GM20431 (cell line): ENCODE measurements around the gene FBXL14.
"Not testable (repeated sequence)": the region's sequence is repeated elsewhere in the genome, so short reads cannot be mapped to it uniquely, and the experiment has no call there.

Source experiments
- in situ Hi-C: fragments of 300-500 bp; cut with MseI, MboI; formaldehyde crosslinking; loops from one replicate; pipeline ENCODE4 v1.15.0; 2020; ENCODE audit warnings: low sequenced_read_pairs; ENCODE audit not compliant: unreplicated experiment

FBXL14 gene

DNA sequence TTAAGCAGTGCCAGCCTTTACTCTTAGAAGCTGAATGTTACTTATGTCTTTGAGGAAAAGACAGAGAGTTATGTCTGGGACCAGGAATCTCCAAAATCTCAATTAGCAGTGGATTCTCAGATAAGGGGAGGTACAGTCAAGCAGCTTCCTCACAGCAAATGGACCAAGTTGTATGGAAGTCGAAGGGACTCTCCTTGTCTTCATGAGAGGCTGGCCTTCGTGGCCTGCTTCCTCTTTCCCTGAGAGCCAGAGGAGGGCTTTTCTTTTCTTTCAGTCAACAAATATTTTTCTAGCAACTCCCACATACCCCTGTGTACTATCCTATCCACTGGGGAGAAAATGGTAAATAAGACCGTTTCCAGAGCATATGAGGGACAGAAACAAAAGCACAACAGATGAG, 28.0 kb upstream of the FBXL14 start:
- in situ Hi-C loops, result no loop called here

DNA sequence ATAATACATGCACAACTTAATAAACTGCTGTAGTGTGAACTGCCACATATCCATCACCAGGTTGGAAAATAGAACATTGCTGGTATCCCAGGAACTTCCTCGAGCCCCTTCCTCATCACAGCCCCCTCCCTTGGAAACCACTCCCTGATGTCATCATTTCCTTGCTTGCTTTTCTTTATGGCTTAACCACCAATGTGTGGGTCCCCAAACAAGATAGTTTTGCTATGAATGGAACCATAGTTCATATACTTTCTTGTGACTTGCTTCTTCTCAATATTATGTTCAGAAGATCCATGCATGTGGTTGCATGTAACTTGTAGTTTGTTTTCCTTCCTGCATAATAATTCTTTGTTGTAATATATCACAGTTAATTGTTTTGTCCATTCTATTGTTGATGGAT, 25.7 kb upstream of the FBXL14 start:
- in situ Hi-C loops, result no loop called here

DNA sequence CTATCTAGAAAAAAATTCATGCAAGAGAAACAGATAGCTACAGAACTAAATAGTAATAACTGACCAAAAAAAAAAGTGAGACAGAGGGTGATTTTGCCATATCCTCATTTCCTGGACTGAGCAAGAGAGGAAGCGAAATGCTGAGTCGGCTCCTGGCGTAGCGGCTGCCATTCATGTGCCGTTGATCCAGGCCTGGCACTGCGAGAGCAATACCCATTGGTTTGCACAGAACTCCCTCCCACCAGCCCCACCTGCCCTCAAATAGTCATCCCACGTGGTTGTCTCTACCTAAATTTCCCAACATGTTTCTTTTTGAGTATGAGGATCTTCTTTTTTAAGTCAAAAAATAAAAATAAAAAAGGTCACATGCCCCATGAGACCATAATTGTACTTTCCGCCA, 25.2 kb upstream of the FBXL14 start:
- in situ Hi-C loops, result no loop called here

DNA sequence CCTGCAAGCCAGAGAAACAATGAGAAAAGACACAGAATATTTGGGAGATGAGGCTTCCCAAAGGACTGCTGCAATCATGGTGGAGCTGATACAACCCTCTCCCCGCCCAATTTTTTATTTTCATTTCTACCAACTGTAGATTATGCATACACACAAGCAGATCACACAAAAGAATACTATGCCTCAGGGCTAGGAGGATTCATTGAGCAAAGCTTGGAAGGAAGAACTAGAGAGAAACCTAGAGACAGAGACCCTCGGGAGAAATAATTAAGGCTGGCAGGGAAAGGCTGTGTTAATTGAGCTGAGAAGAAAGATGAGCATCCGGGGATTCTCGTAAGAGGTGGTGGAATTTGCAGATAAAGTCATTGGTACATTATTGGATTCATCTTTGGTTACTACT, 24.8 kb upstream of the FBXL14 start:
- in situ Hi-C loops, result no loop called here

DNA sequence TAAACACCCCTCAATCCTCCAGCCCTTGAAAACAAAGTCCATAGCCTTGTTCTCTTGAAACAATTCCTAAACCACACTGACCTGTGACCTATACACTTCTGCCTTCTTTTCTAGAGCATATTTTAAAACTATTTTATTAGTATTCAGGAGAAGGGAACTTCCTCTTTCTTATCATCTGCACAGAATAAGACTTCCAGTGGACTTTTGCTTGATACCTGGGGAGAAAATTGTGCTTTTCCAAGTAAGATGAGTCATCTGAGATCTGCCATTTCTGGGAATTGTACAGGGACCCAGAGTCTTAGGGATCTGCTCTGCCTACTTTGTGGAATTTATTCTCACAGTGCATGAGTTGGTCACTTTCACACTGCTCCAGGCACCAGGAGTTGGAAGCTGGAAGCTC, 24.1 kb upstream of the FBXL14 start:
- in situ Hi-C loops, result no loop called here

DNA sequence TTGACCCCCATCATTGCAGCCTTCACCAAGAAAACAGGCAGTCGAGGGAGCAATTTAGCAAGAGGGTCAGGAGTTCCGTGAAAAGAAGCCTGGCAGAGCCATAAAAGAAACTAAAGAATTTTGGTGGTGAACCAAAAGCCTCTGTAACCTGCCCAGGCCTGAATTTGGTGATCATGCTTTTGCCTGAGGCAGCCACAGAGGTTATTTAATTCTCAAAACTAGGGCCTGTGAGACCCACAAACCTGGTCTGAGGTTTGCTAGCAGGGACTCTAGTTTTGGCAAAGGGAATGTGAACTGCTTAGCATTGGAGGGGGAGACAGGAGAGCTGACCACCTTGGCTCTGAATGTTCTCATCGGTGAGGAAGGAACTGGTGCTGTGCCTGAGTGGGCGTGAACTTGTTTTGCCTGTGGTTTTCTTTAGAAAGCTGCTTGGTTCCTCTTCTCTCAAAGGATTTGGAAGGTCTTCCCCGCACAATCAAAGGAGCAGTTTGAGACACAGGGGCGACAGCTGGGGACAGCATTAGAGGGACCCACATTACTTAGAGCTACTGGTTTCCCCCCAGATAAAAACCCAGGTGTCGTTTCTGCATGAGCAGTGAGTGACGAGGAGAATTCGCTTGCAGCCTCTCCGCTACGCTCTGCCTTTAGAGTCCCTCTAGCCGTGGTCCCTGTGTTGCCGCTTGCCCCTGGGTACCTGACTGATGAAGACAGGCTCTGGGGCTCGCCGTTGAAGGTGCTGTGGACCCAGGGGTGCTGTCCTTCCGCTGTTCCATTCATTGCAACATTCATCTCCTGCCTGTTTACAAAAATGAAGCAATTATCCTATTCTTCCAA, 22.1 kb upstream of the FBXL14 start:
- in situ Hi-C loops, result no loop called here

DNA sequence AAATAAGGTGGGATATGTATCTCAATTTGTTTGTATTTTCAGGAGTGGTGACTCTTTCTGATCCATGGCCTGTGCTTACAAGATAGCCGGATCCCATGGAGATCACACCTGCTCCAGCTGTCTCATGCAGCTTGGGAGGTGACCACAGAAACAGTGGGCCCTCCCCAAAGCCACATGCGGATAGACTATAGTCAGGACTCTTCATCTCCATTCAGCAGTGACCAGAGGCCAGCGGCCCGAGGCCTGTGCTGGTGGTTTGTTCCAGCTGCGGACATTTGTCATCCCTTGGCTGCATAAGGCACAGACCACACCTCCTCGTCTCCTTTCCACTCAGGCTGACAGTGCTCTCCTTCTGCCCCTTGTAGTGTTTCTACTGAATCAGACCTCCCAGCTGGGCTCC, 20.0 kb upstream of the FBXL14 start:
- in situ Hi-C loops, result no loop called here

DNA sequence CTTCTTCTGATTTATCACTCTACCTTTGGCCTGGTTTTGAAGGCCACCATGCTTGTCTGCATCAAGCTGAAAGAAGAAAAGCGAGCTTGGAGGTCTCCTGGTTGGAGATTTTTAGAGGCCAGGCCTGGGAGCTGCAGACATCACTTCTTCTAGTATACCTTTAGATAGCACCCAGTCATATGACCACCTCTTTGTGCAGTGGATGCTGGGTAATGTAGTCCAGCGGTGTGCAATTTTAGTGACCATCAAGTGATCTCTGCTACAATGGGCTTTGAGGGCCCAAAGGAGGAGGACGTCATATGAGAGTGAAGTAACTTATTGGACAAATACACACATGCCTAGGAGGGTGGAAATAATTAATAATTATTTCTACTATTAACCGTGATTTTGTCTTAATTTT, 19.5 kb upstream of the FBXL14 start:
- in situ Hi-C loops, result no loop called here

DNA sequence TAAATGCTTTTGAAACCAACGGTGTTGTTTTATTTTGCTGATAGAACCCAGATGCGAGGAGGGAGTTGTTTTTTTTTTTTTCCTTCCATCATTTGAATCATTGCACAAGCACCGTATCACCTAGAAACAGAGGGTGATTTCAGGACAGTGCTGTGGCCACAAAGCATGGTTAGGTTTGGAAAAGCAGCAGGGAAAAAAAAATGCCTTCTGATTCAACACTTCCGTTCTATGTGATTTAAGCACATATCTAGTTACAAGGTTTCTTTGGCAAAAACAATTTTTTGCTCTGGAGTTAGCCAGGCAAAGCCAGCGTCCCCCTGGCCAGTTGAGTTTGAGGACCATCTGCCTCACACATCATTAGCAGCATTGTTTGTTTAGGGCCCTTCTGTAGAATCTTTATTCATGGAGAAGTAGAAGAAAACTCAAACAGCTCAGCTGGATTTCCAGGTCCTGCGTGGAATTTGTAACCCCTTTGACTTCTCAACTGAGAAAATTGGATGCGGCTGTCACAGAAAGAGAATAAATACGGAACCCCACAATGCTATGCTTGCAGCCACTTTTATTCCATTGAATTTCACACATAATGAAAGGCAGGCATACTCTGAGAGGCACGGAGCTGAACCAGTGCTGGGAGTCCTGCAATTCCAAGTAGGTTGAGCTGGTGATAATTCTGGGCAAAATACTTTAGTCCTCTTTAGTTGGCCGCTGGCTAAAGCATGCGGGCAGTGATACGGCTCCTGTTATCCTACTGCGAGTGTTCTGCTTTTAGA, 17.6 kb upstream of the FBXL14 start:
- in situ Hi-C loops, result no loop called here

DNA sequence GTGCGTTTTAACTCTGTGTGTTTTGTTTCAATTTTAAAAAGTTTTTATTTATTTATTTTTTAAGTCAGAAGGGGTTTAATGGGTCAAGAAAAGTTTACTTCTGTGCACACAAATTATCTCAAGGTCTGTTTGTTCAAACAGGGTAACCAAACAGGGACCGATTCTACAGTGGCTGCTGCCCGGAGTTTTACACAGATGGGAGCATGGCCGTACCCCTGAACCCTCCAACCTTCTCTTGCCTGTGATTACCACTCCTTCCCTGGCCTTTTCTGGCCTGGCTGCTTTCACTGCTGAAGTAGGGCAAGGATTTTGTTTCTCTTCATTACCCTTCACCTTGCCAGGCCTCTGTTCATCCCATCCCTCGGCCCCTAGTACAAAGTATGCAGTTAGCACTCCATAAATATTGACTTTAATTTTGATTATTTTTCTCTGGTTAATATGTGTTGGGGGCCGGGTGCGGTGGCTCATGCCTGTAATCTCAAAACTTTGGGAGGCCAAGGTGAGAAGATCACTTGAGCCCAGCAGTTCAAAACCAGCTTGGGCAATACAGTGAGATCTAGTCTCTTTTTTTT, 15.8 kb upstream of the FBXL14 start:
- in situ Hi-C loops, result no loop called here

DNA sequence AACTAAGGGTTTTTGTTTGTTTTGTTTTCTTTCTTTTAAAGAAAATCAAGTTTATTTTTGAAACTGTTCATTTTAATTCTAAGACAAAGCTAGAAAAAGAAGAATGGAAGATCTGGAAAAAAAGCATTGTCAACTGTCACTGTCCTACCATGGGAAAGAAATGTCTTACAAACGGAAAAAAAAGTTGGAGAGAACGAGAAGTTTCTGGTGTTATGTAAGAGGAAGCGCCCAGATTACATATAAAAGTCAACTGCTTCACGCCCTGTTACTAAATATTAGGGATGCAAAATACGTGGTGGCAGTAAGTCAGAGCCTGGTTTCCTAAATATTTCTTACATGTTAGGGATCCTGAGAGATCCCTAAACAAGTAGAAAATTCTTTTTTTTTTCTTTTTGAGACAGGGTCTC, 14.3 kb upstream of the FBXL14 start:
- in situ Hi-C loops, result no loop called here

DNA sequence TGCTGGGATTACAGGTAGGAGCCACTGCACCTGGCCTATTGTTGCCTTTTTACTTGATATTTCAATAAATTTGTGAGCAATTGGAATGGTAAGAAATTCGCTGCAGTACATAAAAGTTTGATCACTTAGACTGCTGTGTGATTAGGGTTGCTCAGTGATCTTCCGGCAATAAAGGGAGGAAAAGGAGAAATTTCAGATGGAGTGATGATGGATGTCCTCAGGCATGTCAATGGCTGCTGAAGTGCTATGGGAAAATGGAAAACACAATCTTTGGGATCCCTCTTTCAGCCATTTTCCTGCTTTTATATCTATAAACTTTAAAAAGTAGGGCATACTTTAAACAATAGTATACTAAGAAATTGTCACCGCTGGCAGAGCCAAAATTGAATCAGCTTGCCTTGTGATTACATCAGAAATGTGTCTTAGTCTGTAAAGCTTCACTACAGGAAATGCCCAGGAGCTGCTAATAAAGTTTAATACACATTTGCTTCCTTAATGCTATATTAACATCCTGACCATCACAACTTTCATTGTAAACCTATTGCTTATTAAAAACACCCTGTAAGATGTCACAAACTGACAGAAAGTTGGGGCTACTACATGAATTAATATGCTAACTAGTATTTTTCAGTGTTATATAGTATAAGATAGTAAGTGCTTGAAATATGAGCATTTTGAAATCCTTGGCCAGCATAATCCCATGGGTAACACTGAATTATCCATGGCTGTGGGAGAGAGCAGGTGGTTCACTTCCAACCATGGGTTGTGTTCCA, 13.7 kb upstream of the FBXL14 start:
- in situ Hi-C loops, result no loop called here

DNA sequence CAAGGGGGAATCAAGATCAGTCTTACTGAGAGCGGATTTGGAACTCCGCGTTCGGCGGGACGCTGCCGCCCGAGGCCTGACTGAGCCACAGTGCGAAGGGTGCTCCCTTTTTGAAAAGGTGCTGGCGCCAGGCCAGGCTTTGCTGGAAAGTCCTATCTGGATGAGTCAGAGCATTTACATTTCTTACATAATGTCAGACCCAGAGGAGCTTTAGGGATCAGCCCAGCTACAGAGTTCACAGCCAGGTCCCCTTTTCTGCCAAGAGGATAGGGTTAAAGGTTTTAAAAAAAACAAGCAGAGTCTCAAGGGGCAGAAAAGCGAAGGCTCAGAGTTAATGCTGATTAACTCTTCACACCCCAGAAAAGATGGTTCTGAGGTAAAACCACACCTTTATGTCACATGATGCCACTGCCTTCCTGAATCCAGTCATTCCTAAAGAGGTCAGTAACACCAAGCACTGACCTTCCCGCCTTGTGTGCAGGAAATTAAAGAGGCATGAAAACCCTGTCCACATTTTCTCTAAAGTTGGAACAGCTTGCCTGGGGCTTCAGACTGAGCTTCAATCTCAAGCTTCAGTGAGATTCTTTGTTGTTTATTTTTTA, 11.7 kb upstream of the FBXL14 start:
- in situ Hi-C loops, result no loop called here

DNA sequence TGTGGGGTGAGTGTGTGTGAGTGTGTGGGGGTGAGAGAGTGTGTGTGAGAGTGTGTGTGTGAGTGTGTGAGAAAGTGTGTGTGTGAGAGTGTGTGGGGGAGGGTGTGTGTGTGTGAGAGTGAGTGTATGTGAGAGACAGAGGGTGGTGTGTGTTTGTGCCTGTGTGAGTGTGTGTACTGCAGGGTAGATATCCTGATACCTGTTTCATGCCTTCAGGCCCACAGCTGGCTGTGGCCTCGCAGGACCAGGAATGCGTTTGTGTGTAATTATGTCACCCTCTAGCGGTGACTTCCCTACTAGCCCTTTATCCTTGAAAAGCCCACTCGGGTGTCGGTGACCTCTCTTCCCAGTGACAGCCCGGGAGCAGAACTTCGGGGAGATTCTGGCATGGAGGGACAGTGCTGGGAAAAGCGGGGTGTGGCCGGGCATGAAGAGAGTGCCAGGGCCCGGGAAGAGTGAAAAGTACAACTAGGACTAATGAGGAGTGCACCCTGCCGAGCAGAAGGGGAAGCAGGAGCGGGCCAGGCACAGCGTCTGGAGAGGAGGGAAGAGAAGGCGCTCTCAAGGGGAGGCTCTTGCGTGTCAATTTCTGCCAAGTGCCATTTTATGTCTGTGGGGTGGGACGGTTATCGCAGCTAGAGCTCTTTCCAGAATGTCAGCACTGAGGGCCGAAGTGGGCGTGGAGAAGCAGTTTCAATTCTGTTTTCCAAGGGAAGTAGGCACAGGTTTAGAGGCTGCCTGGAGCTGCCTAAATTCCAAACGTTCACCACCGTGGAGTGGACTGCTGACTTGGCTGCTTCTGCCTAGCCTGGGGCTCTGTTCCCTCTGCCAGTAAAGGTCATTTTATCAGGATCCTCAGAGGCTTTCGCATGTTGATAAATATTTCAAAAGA, 11.0 kb upstream of the FBXL14 start:
- in situ Hi-C loops, result no loop called here

DNA sequence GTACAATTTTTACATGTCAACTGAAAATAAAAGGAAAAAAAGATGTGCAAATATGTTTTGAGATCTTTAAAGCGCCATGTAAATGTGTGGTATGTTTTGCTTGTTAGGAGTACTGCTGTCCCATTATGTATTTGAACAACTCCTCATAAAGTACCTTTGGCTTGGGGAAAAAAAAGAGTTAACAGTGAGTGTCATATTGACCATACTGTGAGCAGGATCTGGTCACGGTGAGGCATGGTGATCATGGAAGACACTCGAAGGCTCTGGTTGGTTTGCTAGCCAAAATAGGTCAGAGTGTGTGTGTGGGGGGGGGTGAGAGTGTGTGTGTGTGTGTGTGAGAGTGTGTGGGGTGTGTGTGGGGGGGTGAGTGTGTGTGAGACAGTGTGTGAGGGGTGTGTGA, 10.1 kb upstream of the FBXL14 start:
- in situ Hi-C loops, result no loop called here

DNA sequence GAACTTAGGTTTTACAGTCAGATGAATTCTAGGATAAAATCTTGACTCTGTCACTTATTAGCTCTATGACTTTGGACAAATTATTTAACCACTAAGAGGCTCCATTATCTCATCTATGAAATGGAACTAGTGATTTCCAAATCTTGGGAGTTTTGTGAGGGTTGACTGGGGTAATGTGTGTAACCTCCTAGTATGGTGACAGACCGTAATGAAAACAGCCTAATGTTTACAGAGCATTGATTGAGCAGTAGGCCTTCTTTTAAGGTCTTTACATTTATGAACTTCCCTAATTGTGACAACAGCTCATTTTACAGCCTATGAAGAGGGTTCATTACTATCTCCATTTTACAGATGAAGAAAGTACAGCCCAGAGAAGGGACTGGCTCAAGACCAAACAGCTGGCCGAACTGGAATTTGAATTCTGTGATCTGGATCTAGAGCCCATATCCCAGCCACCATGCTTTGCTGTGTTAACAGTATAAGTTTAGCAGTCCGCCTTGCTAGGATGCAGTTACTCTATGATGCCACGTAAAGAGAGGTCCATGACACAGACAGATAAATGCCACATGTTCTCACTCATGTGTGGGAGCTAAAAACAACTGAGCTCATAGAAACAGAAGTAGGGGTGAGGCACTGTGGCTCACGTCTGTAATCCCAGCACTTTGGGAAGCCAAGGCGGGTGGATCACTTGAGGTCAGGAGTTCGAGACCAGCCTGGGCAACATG, 9.1 kb upstream of the FBXL14 start:
- in situ Hi-C loops, result no loop called here

DNA sequence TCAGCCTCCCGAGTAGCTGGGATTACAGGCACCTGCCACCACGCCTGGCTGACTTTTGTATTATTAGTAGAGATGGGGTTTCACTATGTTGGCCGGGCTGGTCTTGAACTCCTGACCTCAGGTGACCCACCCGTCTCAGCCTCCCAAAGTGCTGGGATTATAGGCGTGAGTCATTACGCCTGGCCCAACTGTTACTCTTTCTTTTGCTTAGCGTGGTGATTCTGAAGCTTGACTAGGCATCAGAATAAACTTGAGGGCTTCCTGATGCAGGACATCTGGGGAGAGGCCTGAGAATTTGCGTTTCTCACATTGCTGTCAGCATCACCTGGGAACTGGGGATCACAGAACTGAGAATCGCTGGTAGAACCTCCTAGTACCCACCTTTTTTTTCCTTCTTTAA, 8.3 kb upstream of the FBXL14 start:
- in situ Hi-C loops, result not testable (repeated sequence)

DNA sequence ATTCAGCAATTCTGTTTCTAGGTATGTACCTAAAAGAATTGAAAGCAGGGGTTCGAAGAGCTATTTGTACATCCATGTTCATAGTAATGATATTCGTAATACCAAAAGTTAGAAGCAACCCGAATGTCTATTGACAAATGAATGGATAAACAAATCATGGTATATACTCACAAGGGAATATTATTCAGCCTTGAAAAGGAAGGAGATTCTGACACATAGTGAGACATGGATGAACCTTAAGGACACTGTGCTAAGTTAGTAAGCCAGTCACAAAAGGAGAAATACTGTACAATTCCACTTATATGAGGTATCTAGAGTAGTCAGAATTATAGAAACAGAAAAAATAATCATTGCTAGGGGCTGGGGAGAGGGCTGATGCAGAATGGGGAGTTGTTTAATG, 4.4 kb upstream of the FBXL14 start:
- in situ Hi-C loops, result no loop called here
